Measurements from ENCODE around the gene HSPA13.

- no peak for TF ChIP-seq EZH2 (IDR thresholded peaks at IDR 0.05; ENCODE audit: insufficient read depth, low read length)
- TF ChIP-seq CTCF (IDR thresholded peaks at IDR 0.05; ENCODE audit: insufficient read depth, low read depth, low read length) = no peak
These were observed 6.1 kb downstream of the HSPA13 start for GRCh38 chr21:14376854-14377253.

Data from astrocyte (in vitro differentiated cells and primary cell).